GM19351 (cell line): ENCODE results near the gene ERP29.
"Not testable (repeated sequence)": the region's sequence is repeated elsewhere in the genome, so short reads cannot be mapped to it uniquely, and the experiment has no call there.

Experiments
- ATAC-seq: cut with Tn5 transposase; IDR thresholded peaks from one replicate; pipeline ENCODE4 v1.9.1; 2021; ENCODE audit warnings: mild to moderate bottlenecking, moderate library complexity; ENCODE audit not compliant: unreplicated experiment

Gene ERP29

GRCh38 chr12:112012775-112013600 is at the start of gene ERP29, which contains the start of gene TMEM116:
TSS of gene ERP29 (plus strand) at chr12:112013426. CDS start at chr12:112013466, 40 bp downstream.
TSS of gene TMEM116 (minus strand) at chr12:112013165. CDS start at chr12:112005270, 7,895 bp downstream.
- peak; percentile 58 for ATAC-seq

GRCh38 chr12:111964935-111965334 is 48.3 kb upstream of the ERP29 start:
- ATAC-seq = no peak

GRCh38 chr12:111971800-111972199 is 41.4 kb upstream of the ERP29 start:
- ATAC-seq = no peak

- no peak for ATAC-seq
Observed at GRCh38 chr12:111975161-111975931, 37.9 kb upstream of the ERP29 start.

- no peak for ATAC-seq
Observed at GRCh38 chr12:111976291-111976690, 36.9 kb upstream of the ERP29 start.

GRCh38 chr12:111976860-111977259 is 36.4 kb upstream of the ERP29 start:
- no peak for ATAC-seq

GRCh38 chr12:111978545-111978944 is 34.7 kb upstream of the ERP29 start:
- no peak for ATAC-seq

GRCh38 chr12:111980598-111980997 is 32.6 kb upstream of the ERP29 start:
- no peak for ATAC-seq

- ATAC-seq = no peak
Observed at GRCh38 chr12:111981987-111982386, 31.2 kb upstream of the ERP29 start.

- no peak for ATAC-seq
Observed at GRCh38 chr12:111984820-111985219, 28.4 kb upstream of the ERP29 start.

GRCh38 chr12:111991535-111991934 is 21.7 kb upstream of the ERP29 start:
- no peak for ATAC-seq

- no peak for ATAC-seq
Observed at GRCh38 chr12:111991946-111992345, 21.3 kb upstream of the ERP29 start.

GRCh38 chr12:111992464-111992863 is 20.8 kb upstream of the ERP29 start:
- no peak for ATAC-seq

- ATAC-seq = no peak
Observed at GRCh38 chr12:111993292-111994150, 19.7 kb upstream of the ERP29 start.

- not testable (repeated sequence) for ATAC-seq
Observed at GRCh38 chr12:111994211-111995111, 18.8 kb upstream of the ERP29 start.

GRCh38 chr12:111995782-111996480 is 17.3 kb upstream of the ERP29 start:
- no peak for ATAC-seq

- no peak for ATAC-seq
Observed at GRCh38 chr12:111997300-111997699, 15.9 kb upstream of the ERP29 start.

GRCh38 chr12:111998015-111998414 is 15.2 kb upstream of the ERP29 start:
- no peak for ATAC-seq

GRCh38 chr12:111999129-111999528 is 14.1 kb upstream of the ERP29 start:
- not testable (repeated sequence) for ATAC-seq
